ENCODE data around the gene CCDC73. TPM values are rescaled to one million over a fixed set of nuclear protein-coding genes. Genes with fewer than 3 reads are reported as not detected.

CCDC73 gene
- total RNA-seq, 1 experiment from 2014 or later: not detected

DNA sequence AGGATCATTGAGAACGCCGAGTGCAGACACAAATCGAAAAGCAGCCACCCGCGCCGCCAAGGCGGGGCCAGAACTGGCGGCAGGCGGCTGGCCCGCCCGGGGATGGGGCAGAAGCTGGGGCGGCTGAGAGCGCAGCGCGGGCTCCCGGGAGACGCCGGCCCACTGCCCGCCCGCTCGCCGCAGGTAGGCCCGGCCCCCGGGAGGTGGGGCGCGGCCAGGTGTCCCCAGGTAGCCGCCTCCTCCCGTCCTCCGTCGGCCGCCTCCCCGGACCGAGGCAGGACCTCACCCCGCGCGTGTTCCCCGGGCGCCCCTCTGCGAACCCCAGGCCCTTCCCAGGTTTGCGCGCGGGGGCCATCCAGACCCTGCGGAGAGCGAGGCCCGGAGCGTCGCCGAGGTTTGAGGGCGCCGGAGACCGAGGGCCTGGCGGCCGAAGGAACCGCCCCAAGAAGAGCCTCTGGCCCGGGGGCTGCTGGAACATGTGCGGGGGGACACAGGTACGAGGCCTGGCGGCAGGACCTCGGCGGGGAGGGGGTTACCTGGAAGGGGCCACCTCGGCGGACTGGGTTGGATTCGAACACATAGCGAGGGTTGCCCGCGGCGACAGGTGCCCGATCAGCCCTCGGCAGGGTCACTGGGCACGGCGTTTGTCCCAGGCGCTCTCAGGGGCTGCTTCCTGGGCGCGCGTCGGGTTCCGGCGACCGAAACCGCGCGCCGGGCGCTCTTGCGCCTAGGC lies 35.4 kb upstream of the CCDC73 start, which contains the start of gene PRRG4 (continued):
- TF ChIP-seq, protein P1, sequence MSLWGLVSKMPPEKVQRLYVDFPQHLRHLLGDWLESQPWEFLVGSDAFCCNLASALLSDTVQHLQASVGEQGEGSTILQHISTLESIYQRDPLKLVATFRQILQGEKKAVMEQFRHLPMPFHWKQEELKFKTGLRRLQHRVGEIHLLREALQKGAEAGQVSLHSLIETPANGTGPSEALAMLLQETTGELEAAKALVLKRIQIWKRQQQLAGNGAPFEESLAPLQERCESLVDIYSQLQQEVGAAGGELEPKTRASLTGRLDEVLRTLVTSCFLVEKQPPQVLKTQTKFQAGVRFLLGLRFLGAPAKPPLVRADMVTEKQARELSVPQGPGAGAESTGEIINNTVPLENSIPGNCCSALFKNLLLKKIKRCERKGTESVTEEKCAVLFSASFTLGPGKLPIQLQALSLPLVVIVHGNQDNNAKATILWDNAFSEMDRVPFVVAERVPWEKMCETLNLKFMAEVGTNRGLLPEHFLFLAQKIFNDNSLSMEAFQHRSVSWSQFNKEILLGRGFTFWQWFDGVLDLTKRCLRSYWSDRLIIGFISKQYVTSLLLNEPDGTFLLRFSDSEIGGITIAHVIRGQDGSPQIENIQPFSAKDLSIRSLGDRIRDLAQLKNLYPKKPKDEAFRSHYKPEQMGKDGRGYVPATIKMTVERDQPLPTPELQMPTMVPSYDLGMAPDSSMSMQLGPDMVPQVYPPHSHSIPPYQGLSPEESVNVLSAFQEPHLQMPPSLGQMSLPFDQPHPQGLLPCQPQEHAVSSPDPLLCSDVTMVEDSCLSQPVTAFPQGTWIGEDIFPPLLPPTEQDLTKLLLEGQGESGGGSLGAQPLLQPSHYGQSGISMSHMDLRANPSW (CRISPR knock-in tag; conservative IDR thresholded peaks at IDR 0.05; ENCODE audit: low read depth): no peak

DNA sequence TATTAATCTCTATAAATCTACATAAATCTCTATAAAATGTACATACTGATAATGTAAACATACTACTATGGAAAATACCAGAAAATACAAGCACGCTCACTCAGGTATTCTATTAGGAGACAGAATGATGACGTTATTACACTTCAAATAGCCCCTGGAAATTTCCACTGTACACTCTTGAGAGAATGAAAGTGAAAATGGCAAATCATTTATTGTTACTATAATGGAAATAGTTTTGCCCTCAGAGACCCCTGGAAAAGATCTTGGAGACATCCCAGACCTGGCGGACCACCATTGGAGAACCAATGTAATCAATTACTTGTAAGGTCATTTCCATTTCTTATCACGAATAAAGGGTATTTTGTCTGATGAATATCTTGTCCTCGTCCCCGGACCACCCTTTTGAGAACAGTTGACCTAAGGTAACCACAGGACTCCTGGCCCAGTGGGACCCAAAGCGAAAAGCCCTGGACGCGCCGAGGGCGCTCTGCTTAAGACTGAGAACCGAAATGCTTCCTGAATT lies 34.8 kb upstream of the CCDC73 start:
- Mint-ChIP-seq H3K27ac (no peak overlapping the region; the same call in 1 of the 2 replicates), H3K9me3 (no peaks in the 10 kb centered on the region), H3K36me3 (no peaks in the 10 kb centered on the region), H3K4me1 (peaks cover 17% of the 10 kb centered on the region), H3K27me3 (ENCODE audit: low read depth) (peaks cover 37% of the 10 kb centered on the region), H3K4me3 (peak overlapping the region; percentile 86)
- TF ChIP-seq ZBTB21 (CRISPR knock-in tag; IDR thresholded peaks at IDR 0.05; ENCODE audit: borderline replicate concordance): no peak
- no peak for DNase-seq (ENCODE audit: low spot score)
- CTCF ChIA-PET: interaction anchor here (0.7 kb wide), 1 partner anchor 20 kb away, joined by 6 read pairs; no protein-coding TSS in a partner anchor
- ATAC-seq: no peak
- POLR2A ChIA-PET: no interaction called here

DNA sequence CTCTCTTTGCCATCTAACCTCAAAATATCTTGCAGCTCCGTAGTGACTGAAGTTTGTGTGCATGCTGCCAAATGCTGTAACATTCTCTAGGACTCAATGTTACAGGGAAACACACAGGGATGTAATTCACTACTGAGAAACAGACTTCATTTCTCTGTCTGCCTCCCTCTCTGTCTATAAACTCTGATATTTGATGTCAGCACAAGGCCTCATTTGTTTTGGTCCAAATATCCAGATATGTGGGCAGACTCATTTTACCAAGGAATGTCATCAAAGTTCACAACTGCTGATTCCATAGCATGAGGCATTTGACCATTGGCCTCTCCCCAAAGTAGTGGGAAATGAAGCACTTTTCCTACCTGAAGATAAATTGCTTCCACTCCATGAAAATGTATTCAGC lies 32.8 kb upstream of the CCDC73 start:
- Mint-ChIP-seq H3K36me3 (no peaks in the 10 kb centered on the region), H3K27ac (no peak overlapping the region), H3K4me3 (no peak overlapping the region), H3K9me3 (no peaks in the 10 kb centered on the region), H3K4me1 (peaks cover 12% of the 10 kb centered on the region), H3K27me3 (ENCODE audit: low read depth) (peaks cover 37% of the 10 kb centered on the region)
- ATAC-seq: no peak
- CTCF ChIA-PET: interaction anchor here (1.6 kb wide), 1 partner anchor 18 kb away, joined by 4 read pairs; no protein-coding TSS in a partner anchor
- POLR2A ChIA-PET: no interaction called here
- no peak for DNase-seq (ENCODE audit: low spot score)
- TF ChIP-seq, protein P2, sequence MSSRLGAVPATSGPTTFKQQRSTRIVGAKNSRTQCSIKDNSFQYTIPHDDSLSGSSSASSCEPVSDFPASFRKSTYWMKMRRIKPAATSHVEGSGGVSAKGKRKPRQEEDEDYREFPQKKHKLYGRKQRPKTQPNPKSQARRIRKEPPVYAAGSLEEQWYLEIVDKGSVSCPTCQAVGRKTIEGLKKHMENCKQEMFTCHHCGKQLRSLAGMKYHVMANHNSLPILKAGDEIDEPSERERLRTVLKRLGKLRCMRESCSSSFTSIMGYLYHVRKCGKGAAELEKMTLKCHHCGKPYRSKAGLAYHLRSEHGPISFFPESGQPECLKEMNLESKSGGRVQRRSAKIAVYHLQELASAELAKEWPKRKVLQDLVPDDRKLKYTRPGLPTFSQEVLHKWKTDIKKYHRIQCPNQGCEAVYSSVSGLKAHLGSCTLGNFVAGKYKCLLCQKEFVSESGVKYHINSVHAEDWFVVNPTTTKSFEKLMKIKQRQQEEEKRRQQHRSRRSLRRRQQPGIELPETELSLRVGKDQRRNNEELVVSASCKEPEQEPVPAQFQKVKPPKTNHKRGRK (CRISPR knock-in tag; IDR thresholded peaks at IDR 0.05; ENCODE audit: borderline replicate concordance): no peak
- TF ChIP-seq RORB (CRISPR knock-in tag; IDR thresholded peaks at IDR 0.05): no peak
- no peak for TF ChIP-seq NR3C1 (CRISPR knock-in tag; conservative IDR thresholded peaks at IDR 0.05; ENCODE audit: low read depth)
- TF ChIP-seq, protein P3, sequence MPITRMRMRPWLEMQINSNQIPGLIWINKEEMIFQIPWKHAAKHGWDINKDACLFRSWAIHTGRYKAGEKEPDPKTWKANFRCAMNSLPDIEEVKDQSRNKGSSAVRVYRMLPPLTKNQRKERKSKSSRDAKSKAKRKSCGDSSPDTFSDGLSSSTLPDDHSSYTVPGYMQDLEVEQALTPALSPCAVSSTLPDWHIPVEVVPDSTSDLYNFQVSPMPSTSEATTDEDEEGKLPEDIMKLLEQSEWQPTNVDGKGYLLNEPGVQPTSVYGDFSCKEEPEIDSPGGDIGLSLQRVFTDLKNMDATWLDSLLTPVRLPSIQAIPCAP (CRISPR knock-in tag; IDR thresholded peaks at IDR 0.05): no peak
- TF ChIP-seq CREM (CRISPR knock-in tag; IDR thresholded peaks at IDR 0.05): no peak
- TF ChIP-seq, protein P4, sequence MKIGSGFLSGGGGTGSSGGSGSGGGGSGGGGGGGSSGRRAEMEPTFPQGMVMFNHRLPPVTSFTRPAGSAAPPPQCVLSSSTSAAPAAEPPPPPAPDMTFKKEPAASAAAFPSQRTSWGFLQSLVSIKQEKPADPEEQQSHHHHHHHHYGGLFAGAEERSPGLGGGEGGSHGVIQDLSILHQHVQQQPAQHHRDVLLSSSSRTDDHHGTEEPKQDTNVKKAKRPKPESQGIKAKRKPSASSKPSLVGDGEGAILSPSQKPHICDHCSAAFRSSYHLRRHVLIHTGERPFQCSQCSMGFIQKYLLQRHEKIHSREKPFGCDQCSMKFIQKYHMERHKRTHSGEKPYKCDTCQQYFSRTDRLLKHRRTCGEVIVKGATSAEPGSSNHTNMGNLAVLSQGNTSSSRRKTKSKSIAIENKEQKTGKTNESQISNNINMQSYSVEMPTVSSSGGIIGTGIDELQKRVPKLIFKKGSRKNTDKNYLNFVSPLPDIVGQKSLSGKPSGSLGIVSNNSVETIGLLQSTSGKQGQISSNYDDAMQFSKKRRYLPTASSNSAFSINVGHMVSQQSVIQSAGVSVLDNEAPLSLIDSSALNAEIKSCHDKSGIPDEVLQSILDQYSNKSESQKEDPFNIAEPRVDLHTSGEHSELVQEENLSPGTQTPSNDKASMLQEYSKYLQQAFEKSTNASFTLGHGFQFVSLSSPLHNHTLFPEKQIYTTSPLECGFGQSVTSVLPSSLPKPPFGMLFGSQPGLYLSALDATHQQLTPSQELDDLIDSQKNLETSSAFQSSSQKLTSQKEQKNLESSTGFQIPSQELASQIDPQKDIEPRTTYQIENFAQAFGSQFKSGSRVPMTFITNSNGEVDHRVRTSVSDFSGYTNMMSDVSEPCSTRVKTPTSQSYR (CRISPR knock-in tag; IDR thresholded peaks at IDR 0.05): no peak
- no peak for TF ChIP-seq OVOL2 (CRISPR knock-in tag; IDR thresholded peaks at IDR 0.05; ENCODE audit: borderline replicate concordance)
- TF ChIP-seq SOX15 (CRISPR knock-in tag; IDR thresholded peaks at IDR 0.05): no peak
- TF ChIP-seq, protein P5, sequence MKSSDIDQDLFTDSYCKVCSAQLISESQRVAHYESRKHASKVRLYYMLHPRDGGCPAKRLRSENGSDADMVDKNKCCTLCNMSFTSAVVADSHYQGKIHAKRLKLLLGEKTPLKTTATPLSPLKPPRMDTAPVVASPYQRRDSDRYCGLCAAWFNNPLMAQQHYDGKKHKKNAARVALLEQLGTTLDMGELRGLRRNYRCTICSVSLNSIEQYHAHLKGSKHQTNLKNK (CRISPR knock-in tag; IDR thresholded peaks at IDR 0.05): no peak
- TF ChIP-seq, protein P6, sequence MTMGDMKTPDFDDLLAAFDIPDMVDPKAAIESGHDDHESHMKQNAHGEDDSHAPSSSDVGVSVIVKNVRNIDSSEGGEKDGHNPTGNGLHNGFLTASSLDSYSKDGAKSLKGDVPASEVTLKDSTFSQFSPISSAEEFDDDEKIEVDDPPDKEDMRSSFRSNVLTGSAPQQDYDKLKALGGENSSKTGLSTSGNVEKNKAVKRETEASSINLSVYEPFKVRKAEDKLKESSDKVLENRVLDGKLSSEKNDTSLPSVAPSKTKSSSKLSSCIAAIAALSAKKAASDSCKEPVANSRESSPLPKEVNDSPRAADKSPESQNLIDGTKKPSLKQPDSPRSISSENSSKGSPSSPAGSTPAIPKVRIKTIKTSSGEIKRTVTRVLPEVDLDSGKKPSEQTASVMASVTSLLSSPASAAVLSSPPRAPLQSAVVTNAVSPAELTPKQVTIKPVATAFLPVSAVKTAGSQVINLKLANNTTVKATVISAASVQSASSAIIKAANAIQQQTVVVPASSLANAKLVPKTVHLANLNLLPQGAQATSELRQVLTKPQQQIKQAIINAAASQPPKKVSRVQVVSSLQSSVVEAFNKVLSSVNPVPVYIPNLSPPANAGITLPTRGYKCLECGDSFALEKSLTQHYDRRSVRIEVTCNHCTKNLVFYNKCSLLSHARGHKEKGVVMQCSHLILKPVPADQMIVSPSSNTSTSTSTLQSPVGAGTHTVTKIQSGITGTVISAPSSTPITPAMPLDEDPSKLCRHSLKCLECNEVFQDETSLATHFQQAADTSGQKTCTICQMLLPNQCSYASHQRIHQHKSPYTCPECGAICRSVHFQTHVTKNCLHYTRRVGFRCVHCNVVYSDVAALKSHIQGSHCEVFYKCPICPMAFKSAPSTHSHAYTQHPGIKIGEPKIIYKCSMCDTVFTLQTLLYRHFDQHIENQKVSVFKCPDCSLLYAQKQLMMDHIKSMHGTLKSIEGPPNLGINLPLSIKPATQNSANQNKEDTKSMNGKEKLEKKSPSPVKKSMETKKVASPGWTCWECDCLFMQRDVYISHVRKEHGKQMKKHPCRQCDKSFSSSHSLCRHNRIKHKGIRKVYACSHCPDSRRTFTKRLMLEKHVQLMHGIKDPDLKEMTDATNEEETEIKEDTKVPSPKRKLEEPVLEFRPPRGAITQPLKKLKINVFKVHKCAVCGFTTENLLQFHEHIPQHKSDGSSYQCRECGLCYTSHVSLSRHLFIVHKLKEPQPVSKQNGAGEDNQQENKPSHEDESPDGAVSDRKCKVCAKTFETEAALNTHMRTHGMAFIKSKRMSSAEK (CRISPR knock-in tag; IDR thresholded peaks at IDR 0.05; ENCODE audit: borderline replicate concordance): no peak
- no peak for TF ChIP-seq MXD4 (CRISPR knock-in tag; IDR thresholded peaks at IDR 0.05; ENCODE audit: borderline replicate concordance)
- TF ChIP-seq, protein P7, sequence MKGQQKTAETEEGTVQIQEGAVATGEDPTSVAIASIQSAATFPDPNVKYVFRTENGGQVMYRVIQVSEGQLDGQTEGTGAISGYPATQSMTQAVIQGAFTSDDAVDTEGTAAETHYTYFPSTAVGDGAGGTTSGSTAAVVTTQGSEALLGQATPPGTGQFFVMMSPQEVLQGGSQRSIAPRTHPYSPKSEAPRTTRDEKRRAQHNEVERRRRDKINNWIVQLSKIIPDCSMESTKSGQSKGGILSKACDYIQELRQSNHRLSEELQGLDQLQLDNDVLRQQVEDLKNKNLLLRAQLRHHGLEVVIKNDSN (CRISPR knock-in tag; IDR thresholded peaks at IDR 0.05): no peak
- TF ChIP-seq ZNF219 (CRISPR knock-in tag; IDR thresholded peaks at IDR 0.05; ENCODE audit: borderline replicate concordance): no peak
- TF ChIP-seq ZNF232 (CRISPR knock-in tag; IDR thresholded peaks at IDR 0.05): no peak
- TF ChIP-seq RELA (CRISPR knock-in tag; IDR thresholded peaks at IDR 0.05; ENCODE audit: borderline replicate concordance): no peak
